Measurements from ENCODE around the gene NPAS3. TPM values are rescaled to one million over a fixed set of nuclear protein-coding genes. Genes with fewer than 3 reads are reported as not detected.

NPAS3 gene
- total and polyA plus RNA-seq, 2 donors: 1.0 to 1.2 TPM

GRCh38 chr14:33026850-33027430 is 88.3 kb downstream of the NPAS3 start:
- WGBS: 95% methylated on average over 5 of the region's 5 CpGs
- H3K36me3 ChIP-seq (ENCODE audit: control insufficient read depth in 2 of 2, insufficient read depth in 2 of 2, low read length in 1 of 2): no peaks in the 10 kb centered on the region
- H3K9me3 ChIP-seq (ENCODE audit: control insufficient read depth in 2 of 2, insufficient read depth in 1 of 2, low read length in 1 of 2): no peaks in the 10 kb centered on the region
- H3K27ac ChIP-seq (ENCODE audit: low read depth in 1 of 2, low read length in 1 of 2): no peak overlapping the region
- no peak overlapping the region for H3K4me3 ChIP-seq (ENCODE audit: low read length in 2 of 2)
- H3K27me3 ChIP-seq (ENCODE audit: control insufficient read depth in 2 of 2, insufficient read depth in 1 of 2, low read length in 1 of 2): no peaks in the 10 kb centered on the region
- DNase-seq (ENCODE audit: low read depth in 6 of 9, low spot score in 9 of 9): no peak
- no peaks in the 10 kb centered on the region for H3K4me1 ChIP-seq (ENCODE audit: control insufficient read depth in 2 of 2, insufficient read depth in 2 of 2, low read length in 2 of 2)

DNA sequence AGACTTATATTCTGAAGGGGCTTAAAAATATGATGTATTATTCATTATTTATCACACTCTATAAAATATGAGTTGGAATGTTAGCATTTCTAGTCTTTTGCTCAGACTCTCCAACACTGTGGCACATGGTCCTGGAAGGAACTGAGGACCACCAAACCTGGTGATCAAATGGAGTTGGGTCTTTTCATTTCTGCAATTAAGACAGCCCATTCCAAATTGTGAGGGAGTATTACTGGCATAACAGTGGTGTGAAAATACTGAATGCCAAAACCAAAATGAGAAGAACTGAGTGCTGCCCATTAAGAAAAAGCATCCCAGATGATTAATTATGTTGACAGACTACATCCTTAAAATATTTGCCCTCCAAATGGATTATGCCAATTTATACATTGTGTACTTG is 90.8 kb downstream of the NPAS3 start:
- Histone ChIP-seq H3K27me3 (ENCODE audit: control insufficient read depth in 2 of 2, insufficient read depth in 1 of 2, low read length in 1 of 2) (no peaks in the 10 kb centered on the region), H3K4me3 (ENCODE audit: low read length in 2 of 2) (no peak overlapping the region), H3K27ac (ENCODE audit: low read depth in 1 of 2, low read length in 1 of 2) (no peak overlapping the region), H3K4me1 (ENCODE audit: control insufficient read depth in 2 of 2, insufficient read depth in 2 of 2, low read length in 2 of 2) (no peaks in the 10 kb centered on the region), H3K36me3 (ENCODE audit: control insufficient read depth in 2 of 2, insufficient read depth in 2 of 2, low read length in 1 of 2) (no peaks in the 10 kb centered on the region), H3K9me3 (ENCODE audit: control insufficient read depth in 2 of 2, insufficient read depth in 1 of 2, low read length in 1 of 2) (no peaks in the 10 kb centered on the region)
- no peak for DNase-seq (ENCODE audit: low read depth in 6 of 9, low spot score in 9 of 9)

GRCh38 chr14:33030386-33030785 is 91.7 kb downstream of the NPAS3 start:
- WGBS: 91% methylated on average over 4 of the region's 4 CpGs
- Histone ChIP-seq H3K36me3 (ENCODE audit: control insufficient read depth in 2 of 2, insufficient read depth in 2 of 2, low read length in 1 of 2) (no peaks in the 10 kb centered on the region), H3K27ac (ENCODE audit: low read depth in 1 of 2, low read length in 1 of 2) (no peak overlapping the region), H3K4me1 (ENCODE audit: control insufficient read depth in 2 of 2, insufficient read depth in 2 of 2, low read length in 2 of 2) (no peaks in the 10 kb centered on the region), H3K9me3 (ENCODE audit: control insufficient read depth in 2 of 2, insufficient read depth in 1 of 2, low read length in 1 of 2) (no peaks in the 10 kb centered on the region), H3K4me3 (ENCODE audit: low read length in 2 of 2) (no peak overlapping the region), H3K27me3 (ENCODE audit: control insufficient read depth in 2 of 2, insufficient read depth in 1 of 2, low read length in 1 of 2) (no peaks in the 10 kb centered on the region)
- DNase-seq (ENCODE audit: low read depth in 6 of 9, low spot score in 9 of 9): no peak

- Histone ChIP-seq H3K4me1 (ENCODE audit: control insufficient read depth in 2 of 2, insufficient read depth in 2 of 2, low read length in 2 of 2) (no peaks in the 10 kb centered on the region), H3K27ac (ENCODE audit: low read depth in 1 of 2, low read length in 1 of 2) (no peak overlapping the region), H3K27me3 (ENCODE audit: control insufficient read depth in 2 of 2, insufficient read depth in 1 of 2, low read length in 1 of 2) (no peaks in the 10 kb centered on the region), H3K36me3 (ENCODE audit: control insufficient read depth in 2 of 2, insufficient read depth in 2 of 2, low read length in 1 of 2) (no peaks in the 10 kb centered on the region), H3K4me3 (ENCODE audit: low read length in 2 of 2) (no peak overlapping the region), H3K9me3 (ENCODE audit: control insufficient read depth in 2 of 2, insufficient read depth in 1 of 2, low read length in 1 of 2) (no peaks in the 10 kb centered on the region)
- 87% methylated on average over 5 of the region's 5 CpGs for WGBS
- DNase-seq (ENCODE audit: low read depth in 6 of 9, low spot score in 9 of 9): no peak
Measured at GRCh38 chr14:33035416-33036194, 96.9 kb downstream of the NPAS3 start.

DNA sequence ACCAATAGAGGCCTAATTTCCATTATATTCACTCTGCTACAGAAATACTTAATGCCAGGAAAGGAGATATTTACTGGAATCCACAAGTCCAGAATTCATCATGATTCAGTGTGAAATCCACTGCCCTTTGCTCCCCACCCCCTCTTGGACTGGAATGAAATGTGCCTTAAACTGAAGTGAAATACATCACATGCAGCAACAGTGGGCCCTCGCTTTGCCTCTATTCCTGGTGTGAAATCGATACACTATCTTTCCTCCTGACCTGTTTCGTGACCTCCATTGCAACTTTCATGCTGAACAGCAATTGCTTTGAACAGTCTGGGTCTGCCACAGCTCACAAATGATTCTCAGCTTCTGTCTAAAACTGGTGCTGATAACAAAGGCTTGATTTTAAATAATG is 100.6 kb downstream of the NPAS3 start:
- DNase-seq (ENCODE audit: low read depth in 6 of 9, low spot score in 9 of 9): no peak
- WGBS: 91% methylated on average over 3 of the region's 3 CpGs
- H3K27me3 ChIP-seq (ENCODE audit: control insufficient read depth in 2 of 2, insufficient read depth in 1 of 2, low read length in 1 of 2): no peaks in the 10 kb centered on the region

GRCh38 chr14:33040372-33041140 is 101.9 kb downstream of the NPAS3 start:
- Histone ChIP-seq H3K36me3 (ENCODE audit: control insufficient read depth in 2 of 2, insufficient read depth in 2 of 2, low read length in 1 of 2) (no peaks in the 10 kb centered on the region), H3K4me1 (ENCODE audit: control insufficient read depth in 2 of 2, insufficient read depth in 2 of 2, low read length in 2 of 2) (no peaks in the 10 kb centered on the region), H3K4me3 (ENCODE audit: low read length in 2 of 2) (no peak overlapping the region), H3K9me3 (ENCODE audit: control insufficient read depth in 2 of 2, insufficient read depth in 1 of 2, low read length in 1 of 2) (no peaks in the 10 kb centered on the region), H3K27me3 (ENCODE audit: control insufficient read depth in 2 of 2, insufficient read depth in 1 of 2, low read length in 1 of 2) (no peaks in the 10 kb centered on the region), H3K27ac (ENCODE audit: low read depth in 1 of 2, low read length in 1 of 2) (no peak overlapping the region)
- no peak for DNase-seq (ENCODE audit: low read depth in 6 of 9, low spot score in 9 of 9)
- WGBS: 81% methylated on average over 3 of the region's 3 CpGs

More for the DNA sequence above, 100.6 kb downstream of the NPAS3 start:
- H3K9me3 ChIP-seq (ENCODE audit: control insufficient read depth in 2 of 2, insufficient read depth in 1 of 2, low read length in 1 of 2): no peaks in the 10 kb centered on the region
- no peak overlapping the region for H3K27ac ChIP-seq (ENCODE audit: low read depth in 1 of 2, low read length in 1 of 2)
- H3K4me1 ChIP-seq (ENCODE audit: control insufficient read depth in 2 of 2, insufficient read depth in 2 of 2, low read length in 2 of 2): no peaks in the 10 kb centered on the region
- H3K36me3 ChIP-seq (ENCODE audit: control insufficient read depth in 2 of 2, insufficient read depth in 2 of 2, low read length in 1 of 2): no peaks in the 10 kb centered on the region
- H3K4me3 ChIP-seq (ENCODE audit: low read length in 2 of 2): no peak overlapping the region

DNA sequence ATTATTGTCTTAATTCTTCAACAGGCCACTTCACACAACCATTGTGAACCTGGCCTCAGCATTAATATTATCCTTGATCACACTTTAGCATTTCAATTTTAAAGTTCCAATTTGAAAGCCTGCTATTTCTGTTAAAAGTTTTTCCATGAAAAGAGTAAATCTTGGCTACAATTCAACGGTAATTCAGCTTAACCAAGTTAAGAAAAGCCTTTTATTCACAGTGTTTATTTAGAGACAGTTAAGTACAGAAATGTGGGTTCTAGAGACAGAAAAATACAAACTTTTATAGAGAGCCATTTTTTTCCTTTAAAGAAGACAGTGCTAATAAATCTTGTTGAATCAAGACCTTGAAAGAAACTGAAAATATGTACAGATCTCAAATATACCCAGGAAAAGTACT is 103.9 kb downstream of the NPAS3 start:
- WGBS: 88% methylated on average over 1 of the region's 1 CpG

GRCh38 chr14:33045760-33046159 is 107.1 kb downstream of the NPAS3 start:
- 17% methylated on average over 4 of the region's 4 CpGs for WGBS
- no peak for DNase-seq (ENCODE audit: low read depth in 6 of 9, low spot score in 9 of 9)
- H3K27me3 ChIP-seq (ENCODE audit: control insufficient read depth in 2 of 2, insufficient read depth in 1 of 2, low read length in 1 of 2): no peaks in the 10 kb centered on the region

More for the DNA sequence above, 103.9 kb downstream of the NPAS3 start:
- no peaks in the 10 kb centered on the region for H3K27me3 ChIP-seq (ENCODE audit: control insufficient read depth in 2 of 2, insufficient read depth in 1 of 2, low read length in 1 of 2)
- H3K9me3 ChIP-seq (ENCODE audit: control insufficient read depth in 2 of 2, insufficient read depth in 1 of 2, low read length in 1 of 2): no peaks in the 10 kb centered on the region
- no peak overlapping the region for H3K27ac ChIP-seq (ENCODE audit: low read depth in 1 of 2, low read length in 1 of 2)
- DNase-seq (ENCODE audit: low read depth in 6 of 9, low spot score in 9 of 9): no peak
- no peaks in the 10 kb centered on the region for H3K36me3 ChIP-seq (ENCODE audit: control insufficient read depth in 2 of 2, insufficient read depth in 2 of 2, low read length in 1 of 2)
- no peaks in the 10 kb centered on the region for H3K4me1 ChIP-seq (ENCODE audit: control insufficient read depth in 2 of 2, insufficient read depth in 2 of 2, low read length in 2 of 2)
- H3K4me3 ChIP-seq (ENCODE audit: low read length in 2 of 2): no peak overlapping the region

GRCh38 chr14:33052943-33053342 is 114.3 kb downstream of the NPAS3 start:
- Histone ChIP-seq H3K27me3 (ENCODE audit: control insufficient read depth in 2 of 2, insufficient read depth in 1 of 2, low read length in 1 of 2) (no peaks in the 10 kb centered on the region), H3K36me3 (ENCODE audit: control insufficient read depth in 2 of 2, insufficient read depth in 2 of 2, low read length in 1 of 2) (no peaks in the 10 kb centered on the region), H3K4me3 (ENCODE audit: low read length in 2 of 2) (no peak overlapping the region), H3K9me3 (ENCODE audit: control insufficient read depth in 2 of 2, insufficient read depth in 1 of 2, low read length in 1 of 2) (no peaks in the 10 kb centered on the region), H3K27ac (ENCODE audit: low read depth in 1 of 2, low read length in 1 of 2) (no peak overlapping the region), H3K4me1 (ENCODE audit: control insufficient read depth in 2 of 2, insufficient read depth in 2 of 2, low read length in 2 of 2) (no peaks in the 10 kb centered on the region)
- DNase-seq (ENCODE audit: low read depth in 6 of 9, low spot score in 9 of 9): no peak
- 92% methylated on average over 2 of the region's 2 CpGs for WGBS

More at GRCh38 chr14:33045760-33046159, 107.1 kb downstream of the NPAS3 start:
- H3K27ac ChIP-seq (ENCODE audit: low read depth in 1 of 2, low read length in 1 of 2): no peak overlapping the region
- no peaks in the 10 kb centered on the region for H3K9me3 ChIP-seq (ENCODE audit: control insufficient read depth in 2 of 2, insufficient read depth in 1 of 2, low read length in 1 of 2)
- no peaks in the 10 kb centered on the region for H3K36me3 ChIP-seq (ENCODE audit: control insufficient read depth in 2 of 2, insufficient read depth in 2 of 2, low read length in 1 of 2)
- H3K4me1 ChIP-seq (ENCODE audit: control insufficient read depth in 2 of 2, insufficient read depth in 2 of 2, low read length in 2 of 2): no peaks in the 10 kb centered on the region
- H3K4me3 ChIP-seq (ENCODE audit: low read length in 2 of 2): no peak overlapping the region

Measured in thymus (tissue), 11 donors.